A549 (cell line): ENCODE results near the gene IGFN1.

Source experiments
- CTCF ChIP-seq: fragments of >200 bp; sonication (Bioruptor Twin); formaldehyde crosslinking; IDR thresholded peaks from 3 replicates; pipeline ENCODE4 v1.5.1; 2016
- JUN ChIP-seq, 2 experiments: fragments of >200 bp; sonication (Bioruptor Twin); formaldehyde crosslinking; IDR thresholded peaks; 2 replicates in 1 of 2; 3 replicates in 1 of 2; pipeline ENCODE4 v1.6.1; 2016 to 2017
- RAD21 ChIP-seq, 2 experiments: fragments of >200 bp in 1 of 2; sonication (Bioruptor Twin) in 1 of 2; formaldehyde crosslinking in 1 of 2; IDR thresholded peaks in 1 of 2; conservative IDR thresholded peaks in 1 of 2; 2 replicates in 1 of 2; 3 replicates in 1 of 2; pipeline ENCODE4 v1.6.1; 2012 to 2018; ENCODE audit warnings: inconsistent platforms in 1 of 2
- ZFP36 ChIP-seq: fragments of 450-650 bp; IDR thresholded peaks from 2 replicates; pipeline ENCODE4 v1.6.1; 2014; ENCODE audit warnings: borderline replicate concordance; ENCODE audit not compliant: partially characterized antibody

GRCh38 chr1:201272799-201273198 lies 82.2 kb downstream of the IGFN1 start:
- TF ChIP-seq RAD21 (conservative IDR thresholded peaks at IDR 0.05 in 1 of 2, IDR thresholded peaks at IDR 0.05 in 1 of 2) (no peak), ZFP36 (no peak), CTCF (no peak), JUN (IDR thresholded peaks at IDR 0.05) (no peak)
